HepG2 (cell line): ENCODE measurements around the gene BCAP29. TPM values are rescaled to one million over a fixed set of nuclear protein-coding genes. Genes with fewer than 3 reads are reported as not detected.

Source experiments
- ARID2 ChIP-seq: sonication (generic); formaldehyde crosslinking; IDR thresholded peaks from 2 replicates; pipeline ENCODE4 v1.8.1; 2022; ENCODE audit warnings: mild to moderate bottlenecking, missing genetic modification reagents, borderline replicate concordance
- DNMT1 ChIP-seq: sonication (generic); formaldehyde crosslinking; IDR thresholded peaks from 2 replicates; pipeline ENCODE4 v1.5.1; 2020; ENCODE audit warnings: mild to moderate bottlenecking, missing genetic modification reagents
- FOXO1 ChIP-seq: sonication (generic); formaldehyde crosslinking; IDR thresholded peaks from 2 replicates; pipeline ENCODE4 v1.4.0; 2020; ENCODE audit warnings: missing genetic modification reagents
- MATR3 ChIP-seq: sonication (generic); formaldehyde crosslinking; IDR thresholded peaks from 2 replicates; pipeline ENCODE4 v1.4.0; 2020; ENCODE audit warnings: missing genetic modification reagents
- PHF5A ChIP-seq: IDR thresholded peaks from one replicate; pipeline ENCODE4 v1.6.1; 2018; ENCODE audit warnings: low read depth, missing genetic modification reagents; ENCODE audit not compliant: unreplicated experiment
- PITX1 ChIP-seq: sonication (generic); formaldehyde crosslinking; IDR thresholded peaks from 2 replicates; pipeline ENCODE4 v1.5.1; 2020; ENCODE audit warnings: mild to moderate bottlenecking, missing genetic modification reagents
- SP5 ChIP-seq: IDR thresholded peaks from 2 replicates; pipeline ENCODE4 v1.6.1; 2016; ENCODE audit warnings: low read depth, borderline replicate concordance
- TEAD2 ChIP-seq: sonication (generic); formaldehyde crosslinking; IDR thresholded peaks from 2 replicates; pipeline ENCODE4 v1.9.0; 2021; ENCODE audit warnings: missing genetic modification reagents
- ZFP36L1 ChIP-seq: sonication (generic); formaldehyde crosslinking; IDR thresholded peaks from 2 replicates; pipeline ENCODE4 v1.8.0; 2022; ENCODE audit warnings: mild to moderate bottlenecking, missing genetic modification reagents, moderate library complexity
- ZFP41 ChIP-seq: sonication (generic); formaldehyde crosslinking; IDR thresholded peaks from 2 replicates; pipeline ENCODE4 v1.4.0; 2020; ENCODE audit warnings: mild to moderate bottlenecking, missing genetic modification reagents, borderline replicate concordance
- ZNF264 ChIP-seq: sonication (generic); formaldehyde crosslinking; IDR thresholded peaks from 2 replicates; pipeline ENCODE4 v1.4.0; 2020; ENCODE audit warnings: missing genetic modification reagents
- ZNF556 ChIP-seq: sonication (generic); formaldehyde crosslinking; IDR thresholded peaks from 2 replicates; pipeline ENCODE4 v1.4.0; 2020; ENCODE audit warnings: mild to moderate bottlenecking, missing genetic modification reagents, borderline replicate concordance
- ZNF598 ChIP-seq: sonication (generic); formaldehyde crosslinking; IDR thresholded peaks from 2 replicates; pipeline ENCODE4 v1.5.1; 2020; ENCODE audit warnings: mild to moderate bottlenecking, missing genetic modification reagents, borderline replicate concordance
- ZNF660 ChIP-seq: sonication (generic); formaldehyde crosslinking; IDR thresholded peaks from 2 replicates; pipeline ENCODE4 v1.5.1; 2020; ENCODE audit warnings: mild to moderate bottlenecking, low read depth, missing genetic modification reagents, borderline replicate concordance
- polyA plus RNA-seq, 8 experiments: library from polyadenylated mRNA; depleted of rRNA in 3 of 8; stranded (reverse) in 7 of 8; unstranded in 1 of 8; fragments of >200 nt; fragmentation: Illumina TruSeq in 4 of 8; extraction: Trizol in 4 of 8; gene quantifications; 2 replicates each; pipeline versions ENCODE4 v1.2.1 to v1.2.3, GENCODE V29; 2011 to 2016; ENCODE audit warnings: low read depth in 4 of 8, missing spikeins in 1 of 8, mixed read lengths in 1 of 8; ENCODE audit not compliant: insufficient read depth in 1 of 8
- total RNA-seq, 5 experiments: library from RNA; depleted of rRNA; stranded (reverse); fragments of >200 nt; fragmentation: Illumina TruSeq; extraction: Trizol; gene quantifications; 2 replicates each; pipeline ENCODE4 v1.2.3, GENCODE V29; 2016; ENCODE audit warnings: low read depth in 1 of 5
- TF ChIP-seq, protein P1 (sequence below), 2 experiments: fragments of 450-650 bp in 1 of 2; sonication (generic) in 1 of 2; formaldehyde crosslinking in 1 of 2; IDR thresholded peaks; 2 replicates each; pipeline versions ENCODE4 v1.6.1 to v1.8.0; 2016 to 2022; ENCODE audit warnings: antibody characterized with exemption in 1 of 2, mild to moderate bottlenecking in 1 of 2, missing genetic modification reagents in 1 of 2
- TF ChIP-seq, protein P2 (sequence below): sonication (generic); formaldehyde crosslinking; IDR thresholded peaks from 2 replicates; pipeline ENCODE4 v1.8.0; 2022; ENCODE audit warnings: missing genetic modification reagents, mild to moderate bottlenecking, borderline replicate concordance
- TF ChIP-seq, protein P3 (sequence below): sonication (generic); formaldehyde crosslinking; IDR thresholded peaks from 2 replicates; pipeline ENCODE4 v1.5.0; 2020; ENCODE audit warnings: missing genetic modification reagents

Gene BCAP29
- total and polyA plus RNA-seq, 2 of the 13 experiments (the other 11 are each of a cell fraction or from before 2014, with no cell fraction given): 15.3 to 35.6 TPM

DNA sequence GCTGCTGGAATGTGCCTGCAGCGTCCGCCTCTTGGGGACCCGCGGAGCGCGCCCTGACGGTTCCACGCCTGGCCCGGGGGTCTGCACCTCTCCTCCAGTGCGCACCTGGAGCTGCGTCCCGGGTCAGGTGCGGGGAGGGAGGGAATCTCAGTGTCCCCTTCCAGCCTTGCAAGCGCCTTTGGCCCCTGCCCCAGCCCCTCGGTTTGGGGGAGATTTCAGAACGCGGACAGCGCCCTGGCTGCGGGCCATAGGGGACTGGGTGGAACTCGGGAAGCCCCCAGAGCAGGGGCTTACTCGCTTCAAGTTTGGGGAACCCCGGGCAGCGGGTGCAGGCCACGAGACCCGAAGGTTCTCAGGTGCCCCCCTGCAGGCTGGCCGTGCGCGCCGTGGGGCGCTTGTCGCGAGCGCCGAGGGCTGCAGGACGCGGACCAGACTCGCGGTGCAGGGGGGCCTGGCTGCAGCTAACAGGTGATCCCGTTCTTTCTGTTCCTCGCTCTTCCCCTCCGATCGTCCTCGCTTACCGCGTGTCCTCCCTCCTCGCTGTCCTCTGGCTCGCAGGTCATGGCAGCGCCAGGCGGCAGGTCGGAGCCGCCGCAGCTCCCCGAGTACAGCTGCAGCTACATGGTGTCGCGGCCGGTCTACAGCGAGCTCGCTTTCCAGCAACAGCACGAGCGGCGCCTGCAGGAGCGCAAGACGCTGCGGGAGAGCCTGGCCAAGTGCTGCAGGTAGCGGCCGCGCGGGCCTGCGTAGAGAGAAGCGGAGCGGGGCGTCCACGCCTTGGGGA is 81.2 kb downstream of the BCAP29 start (continued):
- TF ChIP-seq, protein P1, sequence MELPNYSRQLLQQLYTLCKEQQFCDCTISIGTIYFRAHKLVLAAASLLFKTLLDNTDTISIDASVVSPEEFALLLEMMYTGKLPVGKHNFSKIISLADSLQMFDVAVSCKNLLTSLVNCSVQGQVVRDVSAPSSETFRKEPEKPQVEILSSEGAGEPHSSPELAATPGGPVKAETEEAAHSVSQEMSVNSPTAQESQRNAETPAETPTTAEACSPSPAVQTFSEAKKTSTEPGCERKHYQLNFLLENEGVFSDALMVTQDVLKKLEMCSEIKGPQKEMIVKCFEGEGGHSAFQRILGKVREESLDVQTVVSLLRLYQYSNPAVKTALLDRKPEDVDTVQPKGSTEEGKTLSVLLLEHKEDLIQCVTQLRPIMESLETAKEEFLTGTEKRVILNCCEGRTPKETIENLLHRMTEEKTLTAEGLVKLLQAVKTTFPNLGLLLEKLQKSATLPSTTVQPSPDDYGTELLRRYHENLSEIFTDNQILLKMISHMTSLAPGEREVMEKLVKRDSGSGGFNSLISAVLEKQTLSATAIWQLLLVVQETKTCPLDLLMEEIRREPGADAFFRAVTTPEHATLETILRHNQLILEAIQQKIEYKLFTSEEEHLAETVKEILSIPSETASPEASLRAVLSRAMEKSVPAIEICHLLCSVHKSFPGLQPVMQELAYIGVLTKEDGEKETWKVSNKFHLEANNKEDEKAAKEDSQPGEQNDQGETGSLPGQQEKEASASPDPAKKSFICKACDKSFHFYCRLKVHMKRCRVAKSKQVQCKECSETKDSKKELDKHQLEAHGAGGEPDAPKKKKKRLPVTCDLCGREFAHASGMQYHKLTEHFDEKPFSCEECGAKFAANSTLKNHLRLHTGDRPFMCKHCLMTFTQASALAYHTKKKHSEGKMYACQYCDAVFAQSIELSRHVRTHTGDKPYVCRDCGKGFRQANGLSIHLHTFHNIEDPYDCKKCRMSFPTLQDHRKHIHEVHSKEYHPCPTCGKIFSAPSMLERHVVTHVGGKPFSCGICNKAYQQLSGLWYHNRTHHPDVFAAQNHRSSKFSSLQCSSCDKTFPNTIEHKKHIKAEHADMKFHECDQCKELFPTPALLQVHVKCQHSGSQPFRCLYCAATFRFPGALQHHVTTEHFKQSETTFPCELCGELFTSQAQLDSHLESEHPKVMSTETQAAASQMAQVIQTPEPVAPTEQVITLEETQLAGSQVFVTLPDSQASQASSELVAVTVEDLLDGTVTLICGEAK (IDR thresholded peaks at IDR 0.05): no peak
- TF ChIP-seq, protein P1 (CRISPR knock-in tag; IDR thresholded peaks at IDR 0.05): peak; percentile 32; the same call in 1 of the 2 replicates
- TF ChIP-seq, protein P2, sequence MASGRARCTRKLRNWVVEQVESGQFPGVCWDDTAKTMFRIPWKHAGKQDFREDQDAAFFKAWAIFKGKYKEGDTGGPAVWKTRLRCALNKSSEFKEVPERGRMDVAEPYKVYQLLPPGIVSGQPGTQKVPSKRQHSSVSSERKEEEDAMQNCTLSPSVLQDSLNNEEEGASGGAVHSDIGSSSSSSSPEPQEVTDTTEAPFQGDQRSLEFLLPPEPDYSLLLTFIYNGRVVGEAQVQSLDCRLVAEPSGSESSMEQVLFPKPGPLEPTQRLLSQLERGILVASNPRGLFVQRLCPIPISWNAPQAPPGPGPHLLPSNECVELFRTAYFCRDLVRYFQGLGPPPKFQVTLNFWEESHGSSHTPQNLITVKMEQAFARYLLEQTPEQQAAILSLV: no peak
- TF ChIP-seq TEAD2 (CRISPR knock-in tag) (no peak), PITX1 (CRISPR knock-in tag) (peak; percentile 42; the same call in 1 of the 2 replicates), ZNF660 (no peak), ZNF598 (no peak), PHF5A (no peak), ZFP36L1 (CRISPR knock-in tag) (no peak), ZNF556 (CRISPR knock-in tag) (no peak), ZNF264 (0 out of 2 replicates have a peak, but pooled peaks have one; percentile 23), SP5 (CRISPR knock-in tag) (no peak), ARID2 (0 out of 2 replicates have a peak, but pooled peaks have one; percentile 79), FOXO1 (CRISPR knock-in tag) (peak; percentile 19; the same call in 1 of the 2 replicates), DNMT1 (no peak), MATR3 (CRISPR knock-in tag) (no peak), ZFP41 (0 out of 2 replicates have a peak, but pooled peaks have one; percentile 26)
- TF ChIP-seq, protein P3, sequence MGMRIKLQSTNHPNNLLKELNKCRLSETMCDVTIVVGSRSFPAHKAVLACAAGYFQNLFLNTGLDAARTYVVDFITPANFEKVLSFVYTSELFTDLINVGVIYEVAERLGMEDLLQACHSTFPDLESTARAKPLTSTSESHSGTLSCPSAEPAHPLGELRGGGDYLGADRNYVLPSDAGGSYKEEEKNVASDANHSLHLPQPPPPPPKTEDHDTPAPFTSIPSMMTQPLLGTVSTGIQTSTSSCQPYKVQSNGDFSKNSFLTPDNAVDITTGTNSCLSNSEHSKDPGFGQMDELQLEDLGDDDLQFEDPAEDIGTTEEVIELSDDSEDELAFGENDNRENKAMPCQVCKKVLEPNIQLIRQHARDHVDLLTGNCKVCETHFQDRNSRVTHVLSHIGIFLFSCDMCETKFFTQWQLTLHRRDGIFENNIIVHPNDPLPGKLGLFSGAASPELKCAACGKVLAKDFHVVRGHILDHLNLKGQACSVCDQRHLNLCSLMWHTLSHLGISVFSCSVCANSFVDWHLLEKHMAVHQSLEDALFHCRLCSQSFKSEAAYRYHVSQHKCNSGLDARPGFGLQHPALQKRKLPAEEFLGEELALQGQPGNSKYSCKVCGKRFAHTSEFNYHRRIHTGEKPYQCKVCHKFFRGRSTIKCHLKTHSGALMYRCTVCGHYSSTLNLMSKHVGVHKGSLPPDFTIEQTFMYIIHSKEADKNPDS (CRISPR knock-in tag): no peak
